ENCODE measurements around the gene MATN1. TPM values are rescaled to one million over a fixed set of nuclear protein-coding genes. Genes with fewer than 3 reads are reported as not detected.
A peak's percentile ranks its signal among the peaks of the same experiment; 100 is the strongest.

Gene MATN1
- polyA plus RNA-seq, 2 of the 4 experiments (the other 2 are of a cell fraction), result 0.05 to 0.17 TPM

DNA sequence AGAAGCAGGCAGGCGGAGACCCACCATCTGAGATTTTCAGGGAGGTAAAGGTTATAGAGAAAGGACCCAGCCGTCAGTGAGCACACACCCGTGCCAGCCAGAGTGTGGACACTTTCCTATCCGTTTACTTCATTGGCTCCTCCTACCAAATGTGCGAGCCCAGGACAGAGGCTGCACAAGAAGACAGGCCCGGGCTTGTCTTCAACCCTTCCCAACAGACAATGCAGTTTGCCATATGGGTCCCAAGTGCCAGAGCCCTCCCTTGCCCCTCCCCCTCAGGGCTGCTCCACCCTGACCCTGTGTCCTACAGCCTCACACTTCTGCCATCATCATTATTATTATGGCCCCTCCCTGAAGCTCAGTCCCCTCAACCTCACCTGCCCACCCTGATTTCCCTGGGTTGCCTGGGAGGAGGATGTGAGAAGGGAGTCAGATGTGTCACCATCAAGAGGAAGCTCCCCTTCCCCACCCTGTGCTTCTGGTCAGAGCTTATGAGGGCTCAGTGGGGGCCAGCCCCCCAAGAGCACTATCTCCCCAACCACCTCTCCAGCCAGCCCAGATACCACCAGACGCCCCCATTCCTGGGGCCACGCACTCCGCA lies 24.8 kb upstream of the MATN1 start:
- DNase-seq (ENCODE audit: low read depth in 1 of 2, low spot score in 1 of 2) (no peak), ATAC-seq (no peak), FAIRE-seq (no peak)
- ChIA-PET CTCF (interaction anchor here (2.1 to 2.5 kb wide), 2 partner anchors 29 to 32 kb away, joined by 6 to 9 read pairs; no protein-coding TSS in a partner anchor), POLR2A (no interaction called here)
- H3K27ac ChIP-seq, result peak overlapping the region in 1 of 2 experiments; percentile 61; a peak in 2 of 6 replicates
- peaks cover 9% of the 10 kb centered on the region; the same call in 2 of the 3 replicates for H3K4me1 ChIP-seq
- 72% methylated on average over 9 of the region's 9 CpGs for WGBS (ENCODE audit: missing lambda C conversion rate)
- H3K4me3 ChIP-seq, result no peak overlapping the region
- TF ChIP-seq HMGXB4 (CRISPR knock-in tag; IDR thresholded peaks at IDR 0.05; ENCODE audit: borderline replicate concordance) (no peak), JUNB (IDR thresholded peaks at IDR 0.05) (no peak), EHF (CRISPR knock-in tag; IDR thresholded peaks at IDR 0.05) (no peak), GATA3 (IDR thresholded peaks at IDR 0.05; ENCODE audit: borderline replicate concordance) (no peak), ELK1 (IDR thresholded peaks at IDR 0.05; ENCODE audit: low read depth, low read length) (no peak), FOSL2 (IDR thresholded peaks at IDR 0.05) (no peak), FOSL2 (CRISPR knock-in tag; IDR thresholded peaks at IDR 0.05) (no peak), CEBPB (IDR thresholded peaks at IDR 0.05) (no peak)
- no peaks in the 10 kb centered on the region for H3K9me3 ChIP-seq
- H3K4me2 ChIP-seq, result no peak overlapping the region

GRCh38 chr1:30747033-30748008 lies 23.9 kb upstream of the MATN1 start:
- H3K27ac ChIP-seq, result peak overlapping the region in 1 of 2 experiments; percentile 61; a peak in 1 of 6 replicates
- H3K4me2 ChIP-seq, result no peak overlapping the region
- ATAC-seq, result no peak
- ChIA-PET POLR2A (no interaction called here), CTCF (interaction anchor here (1.0 to 2.0 kb wide), 2 partner anchors 12 to 29 kb away, joined by 3 to 6 read pairs; no protein-coding TSS in a partner anchor)
- DNase-seq (ENCODE audit: low read depth in 1 of 2, low spot score in 1 of 2), result no peak
- no peak for TF ChIP-seq ELK1 (IDR thresholded peaks at IDR 0.05; ENCODE audit: low read depth, low read length)
- TF ChIP-seq FOSB (CRISPR knock-in tag; IDR thresholded peaks at IDR 0.05), result no peak
- no peak for TF ChIP-seq PBX3 (IDR thresholded peaks at IDR 0.05)
- TF ChIP-seq MAFK (IDR thresholded peaks at IDR 0.05; ENCODE audit: partially characterized antibody), result no peak
- peaks cover 9% of the 10 kb centered on the region; the same call in 2 of the 3 replicates for H3K4me1 ChIP-seq
- no peak overlapping the region for H3K4me3 ChIP-seq
- WGBS (ENCODE audit: missing lambda C conversion rate), result 94% methylated on average over 16 of the region's 17 CpGs
- FAIRE-seq, result no peak
- no peaks in the 10 kb centered on the region for H3K9me3 ChIP-seq

GRCh38 chr1:30746212-30747032 lies 23.0 kb upstream of the MATN1 start:
- Histone ChIP-seq H3K4me3 (no peak overlapping the region), H3K4me2 (no peak overlapping the region), H3K27ac (no peak overlapping the region), H3K4me1 (peaks cover 9% of the 10 kb centered on the region; the same call in 2 of the 3 replicates), H3K9me3 (no peaks in the 10 kb centered on the region)
- no peak for DNase-seq (ENCODE audit: low read depth in 1 of 2, low spot score in 1 of 2)
- no peak for FAIRE-seq
- ChIA-PET POLR2A (no interaction called here), CTCF (interaction anchor here (0.8 to 2.0 kb wide), 4 partner anchors 11 to 165 kb away, joined by 3 to 6 read pairs (median 4); no protein-coding TSS in a partner anchor)
- no peak for TF ChIP-seq FOSB (CRISPR knock-in tag; IDR thresholded peaks at IDR 0.05)
- WGBS (ENCODE audit: missing lambda C conversion rate), result 72% methylated on average over 11 of the region's 16 CpGs
- no peak; a peak in 1 of 6 replicates for ATAC-seq
